ENCODE results near the gene TLE6.

DNA sequence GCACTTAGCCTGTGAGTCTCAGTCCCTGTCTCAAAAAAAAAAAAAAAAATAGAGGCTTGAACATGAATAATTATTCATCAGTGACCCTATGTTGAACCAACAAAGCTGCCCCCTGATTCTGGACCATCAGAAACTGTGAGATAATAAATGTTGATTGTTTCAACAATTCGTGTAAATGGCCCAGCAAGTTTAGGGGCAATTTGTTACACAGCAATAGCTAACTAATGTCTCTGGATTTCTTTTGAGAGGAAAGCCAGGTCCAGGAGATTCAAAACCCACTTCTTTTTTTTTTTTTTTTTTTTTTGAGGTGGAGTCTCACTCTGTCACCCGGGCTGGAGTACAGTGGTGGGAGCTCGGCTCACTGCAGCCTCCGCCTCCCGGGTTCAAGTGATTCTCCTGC is 12.5 kb upstream of the TLE6 start:
- TF ChIP-seq POLR2A (IDR thresholded peaks at IDR 0.05), result no peak
- TF ChIP-seq, protein P1, sequence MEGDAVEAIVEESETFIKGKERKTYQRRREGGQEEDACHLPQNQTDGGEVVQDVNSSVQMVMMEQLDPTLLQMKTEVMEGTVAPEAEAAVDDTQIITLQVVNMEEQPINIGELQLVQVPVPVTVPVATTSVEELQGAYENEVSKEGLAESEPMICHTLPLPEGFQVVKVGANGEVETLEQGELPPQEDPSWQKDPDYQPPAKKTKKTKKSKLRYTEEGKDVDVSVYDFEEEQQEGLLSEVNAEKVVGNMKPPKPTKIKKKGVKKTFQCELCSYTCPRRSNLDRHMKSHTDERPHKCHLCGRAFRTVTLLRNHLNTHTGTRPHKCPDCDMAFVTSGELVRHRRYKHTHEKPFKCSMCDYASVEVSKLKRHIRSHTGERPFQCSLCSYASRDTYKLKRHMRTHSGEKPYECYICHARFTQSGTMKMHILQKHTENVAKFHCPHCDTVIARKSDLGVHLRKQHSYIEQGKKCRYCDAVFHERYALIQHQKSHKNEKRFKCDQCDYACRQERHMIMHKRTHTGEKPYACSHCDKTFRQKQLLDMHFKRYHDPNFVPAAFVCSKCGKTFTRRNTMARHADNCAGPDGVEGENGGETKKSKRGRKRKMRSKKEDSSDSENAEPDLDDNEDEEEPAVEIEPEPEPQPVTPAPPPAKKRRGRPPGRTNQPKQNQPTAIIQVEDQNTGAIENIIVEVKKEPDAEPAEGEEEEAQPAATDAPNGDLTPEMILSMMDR (IDR thresholded peaks at IDR 0.05), result no peak
- no peak for TF ChIP-seq EP300 (IDR thresholded peaks at IDR 0.05)

All from ovary (tissue), 3 donors.